GM12878 (cell line): ENCODE data around the gene SLC29A2. TPM values are rescaled to one million over a fixed set of nuclear protein-coding genes. Genes with fewer than 3 reads are reported as not detected.

Source experiments
- ATAC-seq: fragments of 200-7000 bp; cut with Tn5 transposase; 3 replicates; pipeline ENCODE4 v1.9.1; 2020; ENCODE audit warnings: mild to moderate bottlenecking, moderate library complexity
- BruUV-seq: library from RNA; stranded (reverse); fragments of 400-500 nt; replicated peaks from 2 replicates; lab custom pipeline; 2021; lab: Mats Ljungman, UMichigan
- CTCF ChIA-PET: fragments of 300-600 bp; sonication (Branson Sonifier 250); formaldehyde crosslinking; extraction: SDS; loops from one replicate; lab custom pipeline; 2021; ENCODE audit warnings: inconsistent platforms; lab: Yijun Ruan, JAX
- POLR2A ChIA-PET: fragments of 350-600 bp; formaldehyde crosslinking; extraction: SDS; loops from one replicate; lab custom pipeline; 2021; ENCODE audit warnings: inconsistent platforms; lab: Charles Lee
- RAD21 ChIA-PET: fragments of 300-600 bp; sonication (Branson Sonifier 250); formaldehyde crosslinking; loops from one replicate; lab custom pipeline; 2023; ENCODE audit warnings: antibody characterized with exemption; ENCODE audit not compliant: unreplicated experiment; lab: Charles Lee
- SMC1A ChIA-PET: fragments of 300-600 bp; sonication (Branson Sonifier 250); formaldehyde crosslinking; loops from one replicate; lab custom pipeline; 2023; ENCODE audit not compliant: unreplicated experiment, uncharacterized antibody; lab: Charles Lee
- DNase-seq: peaks from one replicate; pipeline ENCODE4 v3.0.0-alpha.2; 2011; ENCODE audit warnings: low read depth, low spot score
- FAIRE-seq: peaks from 3 replicates; lab custom pipeline; 2011; peaks lifted over from hg19 to GRCh38; lab: Jason Lieb, UNC
- H2AFZ ChIP-seq: 2 replicates; pipeline ENCODE4 v1.6.0; 2011; ENCODE audit warnings: low read depth, low read length, control low read depth; ENCODE audit not compliant: control insufficient read depth
- H3K27ac ChIP-seq: 2 replicates; pipeline ENCODE4 v1.5.1; 2011; ENCODE audit warnings: control low read depth; ENCODE audit not compliant: control insufficient read depth, insufficient read depth
- H3K27me3 ChIP-seq, 2 experiments: replicated peaks in 1 of 2; 2 replicates each; pipeline versions ENCODE4 v1.6.0 to v1.6.1; 2011; ENCODE audit warnings: low read length in 1 of 2; ENCODE audit not compliant: control insufficient read depth in 2 of 2, insufficient read depth in 2 of 2
- H3K36me3 ChIP-seq, 2 experiments: 2 replicates each; pipeline ENCODE4 v1.5.1; 2011; ENCODE audit warnings: low read length in 1 of 2; ENCODE audit not compliant: control insufficient read depth in 2 of 2, insufficient read depth in 2 of 2
- H3K4me1 ChIP-seq: 2 replicates; pipeline ENCODE4 v1.6.1; 2011; ENCODE audit warnings: mild to moderate bottlenecking, low read length, moderate library complexity, mixed read lengths; ENCODE audit not compliant: control insufficient read depth, insufficient read depth
- H3K4me2 ChIP-seq: 2 replicates; pipeline ENCODE4 v1.6.0; 2011; ENCODE audit warnings: control low read depth; ENCODE audit not compliant: control insufficient read depth, insufficient read depth
- H3K4me3 ChIP-seq: fragments of 200-600 bp; sonication (generic); 2 replicates; pipeline ENCODE4 v1.5.1; 2016
- H3K79me2 ChIP-seq: 2 replicates; pipeline ENCODE4 v1.6.0; 2011; ENCODE audit warnings: low read length; ENCODE audit not compliant: control insufficient read depth, insufficient read depth
- H3K9ac ChIP-seq: 2 replicates; pipeline ENCODE4 v1.8.0; 2011; ENCODE audit warnings: low read length, control low read depth, mixed read lengths; ENCODE audit not compliant: control insufficient read depth, insufficient read depth
- H3K9me3 ChIP-seq: replicated peaks from 3 replicates; pipeline ENCODE4 v1.5.1; 2011; ENCODE audit warnings: mild to moderate bottlenecking, low read length; ENCODE audit not compliant: control insufficient read depth, insufficient read depth
- H4K20me1 ChIP-seq: 2 replicates; pipeline ENCODE4 v1.6.0; 2011; ENCODE audit not compliant: control insufficient read depth, insufficient read depth
- CEBPB ChIP-seq, 2 experiments: fragments of 150-350 bp in 1 of 2; IDR thresholded peaks; 2 replicates each; pipeline ENCODE4 v1.6.1; 2012 to 2014; ENCODE audit warnings: low read depth in 2 of 2, low read length in 2 of 2, borderline replicate concordance in 1 of 2, inconsistent platforms in 1 of 2
- CHD2 ChIP-seq: IDR thresholded peaks from 2 replicates; pipeline ENCODE4 v1.6.1; 2011; ENCODE audit warnings: low read depth, low read length, improper control_type of control experiment, borderline replicate concordance
- CREM ChIP-seq: IDR thresholded peaks from 2 replicates; pipeline ENCODE4 v1.6.1; 2014; ENCODE audit warnings: antibody characterized with exemption, low read depth
- MTA3 ChIP-seq: IDR thresholded peaks from 2 replicates; pipeline ENCODE4 v1.6.1; 2012; ENCODE audit warnings: low read length, inconsistent platforms, borderline replicate concordance
- MYC ChIP-seq: IDR thresholded peaks from 2 replicates; pipeline ENCODE4 v1.6.1; 2011; ENCODE audit warnings: mild to moderate bottlenecking, low read length, moderate library complexity, inconsistent platforms; ENCODE audit not compliant: insufficient read depth, insufficient replicate concordance, insufficient read length, severe bottlenecking
- NFYB ChIP-seq: IDR thresholded peaks from 2 replicates; pipeline ENCODE4 v1.6.1; 2011; ENCODE audit warnings: low read depth, mild to moderate bottlenecking, low read length, improper control_type of control experiment, moderate library complexity; ENCODE audit not compliant: insufficient read depth
- POLR2A ChIP-seq: IDR thresholded peaks from 2 replicates; pipeline ENCODE4 v1.6.1; 2011; ENCODE audit warnings: low read depth, mild to moderate bottlenecking, low read length
- SPI1 ChIP-seq: IDR thresholded peaks from 2 replicates; pipeline ENCODE4 v1.6.1; 2011; ENCODE audit warnings: low read depth, mild to moderate bottlenecking, low read length, moderate library complexity, borderline replicate concordance; ENCODE audit not compliant: insufficient read depth
- STAT1 ChIP-seq: fragments of 450-650 bp; conservative IDR thresholded peaks from 2 replicates; pipeline ENCODE4 v1.6.1; 2014; ENCODE audit warnings: antibody characterized with exemption, mild to moderate bottlenecking
- ZNF24 ChIP-seq: fragments of 450-650 bp; IDR thresholded peaks from 2 replicates; pipeline ENCODE4 v1.6.1; 2017; ENCODE audit warnings: antibody characterized with exemption, mild to moderate bottlenecking
- WGBS: methylation state at CpG from one replicate; pipeline ENCODE4 v1.1.6; 2016; ENCODE audit warnings: low lambda C conversion rate; ENCODE audit not compliant: insufficient replicate concordance, insufficient coverage; ENCODE audit errors: missing lambda C conversion rate; 5-methylcytosine and 5-hydroxymethylcytosine counted together
- in situ Hi-C: fragments of 300-500 bp; cut with MboI; formaldehyde crosslinking; loops from 9 replicates; pipeline ENCODE4 v1.14.3; 2018; ENCODE audit warnings: mixed read lengths
- intact Hi-C: fragments of 100-400 bp; cut with micrococcal nuclease; formaldehyde crosslinking; loops from one replicate; pipeline ENCODE4 v1.14.2; 2022; ENCODE audit not compliant: unreplicated experiment
- polyA plus RNA-seq, 11 experiments: library from polyadenylated mRNA; depleted of rRNA in 4 of 11; unstranded in 6 of 11; stranded (reverse) in 5 of 11; fragments of >200 nt; fragmentation: Nextera tagmentation in 4 of 11; fragmentation: Illumina TruSeq in 1 of 11; extraction: Ambion mirVana in 4 of 11; extraction: Trizol in 1 of 11; gene quantifications; 1 replicate in 1 of 11; 2 replicates in 10 of 11; pipeline versions ENCODE4 v1.2.1 to v1.2.3, GENCODE V29; 2011 to 2016; ENCODE audit warnings: inconsistent platforms in 2 of 11, missing spikeins in 2 of 11, low read depth in 1 of 11
- total RNA-seq, 4 experiments: library from RNA; depleted of rRNA in 3 of 4; stranded (reverse); fragments of >200 nt in 3 of 4; fragmentation: Illumina TruSeq in 1 of 4; extraction: Trizol in 1 of 4; gene quantifications; 2 replicates each; pipeline versions ENCODE4 v1.2.1 to v1.2.3, GENCODE V29; 2013 to 2021
- TF ChIP-seq, protein P1 (sequence below): fragments of 450-650 bp; IDR thresholded peaks from 2 replicates; pipeline ENCODE4 v1.6.1; 2017; ENCODE audit warnings: mild to moderate bottlenecking, moderate library complexity

Gene SLC29A2
- total and polyA plus RNA-seq, 10 of the 15 experiments (the other 5 are each of a cell fraction or from before 2014, with no cell fraction given), result 0.27 to 7.5 (median 2.2) TPM

DNA sequence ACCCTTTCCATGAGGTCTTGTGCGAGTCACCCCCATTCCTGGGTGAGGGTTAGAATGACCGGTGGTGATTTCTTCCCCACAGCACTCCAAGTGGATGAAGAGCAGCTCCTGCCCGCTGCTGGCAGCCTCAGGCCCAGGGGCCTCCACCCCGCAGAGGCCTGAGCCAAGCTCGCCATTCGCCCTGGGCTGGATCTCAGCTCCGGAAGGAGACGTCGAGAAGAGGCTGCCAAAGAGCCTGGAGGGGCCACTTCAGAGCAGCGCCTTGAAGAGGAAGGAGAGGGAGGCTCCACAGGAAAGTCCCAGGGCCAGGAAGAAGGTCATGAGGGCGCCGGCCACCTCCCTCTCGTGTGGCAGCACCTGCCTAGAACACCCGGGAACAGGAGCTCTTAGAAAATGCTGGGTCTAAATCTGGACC is 8.4 kb downstream of the SLC29A2 start:
- Histone ChIP-seq H3K27ac (no peak overlapping the region), H3K36me3 (0 out of 4 replicates have a peak, but pooled peaks cover 0 to 2% of the 10 kb centered on the region in 2 experiments), H4K20me1 (no peaks in the 10 kb centered on the region)
- RAD21 ChIA-PET, result interaction anchor here (1.1 to 2.0 kb wide), 2 partner anchors 23 to 51 kb away, joined by 4 to 10 read pairs; no protein-coding TSS in a partner anchor
- no peak for TF ChIP-seq MYC
- TF ChIP-seq STAT1, result no peak
- TF ChIP-seq, protein P1, sequence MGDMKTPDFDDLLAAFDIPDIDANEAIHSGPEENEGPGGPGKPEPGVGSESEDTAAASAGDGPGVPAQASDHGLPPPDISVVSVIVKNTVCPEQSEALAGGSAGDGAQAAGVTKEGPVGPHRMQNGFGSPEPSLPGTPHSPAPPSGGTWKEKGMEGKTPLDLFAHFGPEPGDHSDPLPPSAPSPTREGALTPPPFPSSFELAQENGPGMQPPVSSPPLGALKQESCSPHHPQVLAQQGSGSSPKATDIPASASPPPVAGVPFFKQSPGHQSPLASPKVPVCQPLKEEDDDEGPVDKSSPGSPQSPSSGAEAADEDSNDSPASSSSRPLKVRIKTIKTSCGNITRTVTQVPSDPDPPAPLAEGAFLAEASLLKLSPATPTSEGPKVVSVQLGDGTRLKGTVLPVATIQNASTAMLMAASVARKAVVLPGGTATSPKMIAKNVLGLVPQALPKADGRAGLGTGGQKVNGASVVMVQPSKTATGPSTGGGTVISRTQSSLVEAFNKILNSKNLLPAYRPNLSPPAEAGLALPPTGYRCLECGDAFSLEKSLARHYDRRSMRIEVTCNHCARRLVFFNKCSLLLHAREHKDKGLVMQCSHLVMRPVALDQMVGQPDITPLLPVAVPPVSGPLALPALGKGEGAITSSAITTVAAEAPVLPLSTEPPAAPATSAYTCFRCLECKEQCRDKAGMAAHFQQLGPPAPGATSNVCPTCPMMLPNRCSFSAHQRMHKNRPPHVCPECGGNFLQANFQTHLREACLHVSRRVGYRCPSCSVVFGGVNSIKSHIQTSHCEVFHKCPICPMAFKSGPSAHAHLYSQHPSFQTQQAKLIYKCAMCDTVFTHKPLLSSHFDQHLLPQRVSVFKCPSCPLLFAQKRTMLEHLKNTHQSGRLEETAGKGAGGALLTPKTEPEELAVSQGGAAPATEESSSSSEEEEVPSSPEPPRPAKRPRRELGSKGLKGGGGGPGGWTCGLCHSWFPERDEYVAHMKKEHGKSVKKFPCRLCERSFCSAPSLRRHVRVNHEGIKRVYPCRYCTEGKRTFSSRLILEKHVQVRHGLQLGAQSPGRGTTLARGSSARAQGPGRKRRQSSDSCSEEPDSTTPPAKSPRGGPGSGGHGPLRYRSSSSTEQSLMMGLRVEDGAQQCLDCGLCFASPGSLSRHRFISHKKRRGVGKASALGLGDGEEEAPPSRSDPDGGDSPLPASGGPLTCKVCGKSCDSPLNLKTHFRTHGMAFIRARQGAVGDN, result no peak
- no peak for TF ChIP-seq CEBPB (IDR thresholded peaks at IDR 0.05; ENCODE audit: borderline replicate concordance in 1 of 2, low read depth in 2 of 2, low read length in 2 of 2)
- no peak for TF ChIP-seq MTA3
- no peak for TF ChIP-seq CHD2
- TF ChIP-seq SPI1, result no peak
- no peak for TF ChIP-seq ZNF24
- no peak for TF ChIP-seq NFYB
- no peak for TF ChIP-seq POLR2A
- TF ChIP-seq CREM, result no peak
- TF ChIP-seq, all 136 proteins: peak for 0
- in situ Hi-C loops (no loop called here), intact Hi-C loops (no loop called here)
- no peaks in the 10 kb centered on the region for H3K9me3 ChIP-seq
- no peak for FAIRE-seq
- BruUV-seq, result no TSS peak
- H3K79me2 ChIP-seq, result no peaks in the 10 kb centered on the region
- no peak overlapping the region for H3K9ac ChIP-seq
- H2AFZ ChIP-seq, result no peak overlapping the region
- no peak overlapping the region for H3K4me2 ChIP-seq
- ChIA-PET SMC1A (interaction anchor here (0.8 to 2.8 kb wide), 2 partner anchors 26 to 52 kb away, joined by 3 to 9 read pairs; no protein-coding TSS in a partner anchor), CTCF (interaction anchor here (0.7 to 5.9 kb wide), 13 partner anchors 9 to 141 kb away, joined by 3 to 91 read pairs (median 10); partner anchors contain the start of genes B4GAT1, BRMS1 and SLC29A2), POLR2A (no interaction called here)
- DNase-seq, result no peak
- H3K27me3 ChIP-seq, result no peaks in the 10 kb centered on the region
- WGBS, result 71% methylated on average over 14 of the region's 14 CpGs
- ATAC-seq, result no peak
- H3K4me1 ChIP-seq, result no peaks in the 10 kb centered on the region
- H3K4me3 ChIP-seq, result no peak overlapping the region
